Transverse colon (tissue), 3 donors: ENCODE measurements around the gene TNFRSF8.

Source experiments
- EP300 ChIP-seq: sonication (generic); formaldehyde crosslinking; IDR thresholded peaks from one replicate; pipeline ENCODE4 v1.6.1; 2017; ENCODE audit warnings: antibody characterized with exemption, low read depth
- POLR2A ChIP-seq: fragments of 450-650 bp; IDR thresholded peaks from one replicate; pipeline ENCODE4 v1.6.1; 2016; ENCODE audit warnings: antibody characterized with exemption, mild to moderate bottlenecking, moderate library complexity
- TF ChIP-seq, protein P1 (sequence below), 5 experiments: fragments of 200-600 bp in 3 of 5; fragments of 450-650 bp in 2 of 5; sonication (generic) in 3 of 5; IDR thresholded peaks; 1 replicate in 2 of 5; 2 replicates in 3 of 5; pipeline ENCODE4 v1.5.1; 2016 to 2017; ENCODE audit warnings: antibody characterized with exemption in 5 of 5, inconsistent platforms in 3 of 5, mild to moderate bottlenecking in 2 of 5, moderate library complexity in 1 of 5

DNA sequence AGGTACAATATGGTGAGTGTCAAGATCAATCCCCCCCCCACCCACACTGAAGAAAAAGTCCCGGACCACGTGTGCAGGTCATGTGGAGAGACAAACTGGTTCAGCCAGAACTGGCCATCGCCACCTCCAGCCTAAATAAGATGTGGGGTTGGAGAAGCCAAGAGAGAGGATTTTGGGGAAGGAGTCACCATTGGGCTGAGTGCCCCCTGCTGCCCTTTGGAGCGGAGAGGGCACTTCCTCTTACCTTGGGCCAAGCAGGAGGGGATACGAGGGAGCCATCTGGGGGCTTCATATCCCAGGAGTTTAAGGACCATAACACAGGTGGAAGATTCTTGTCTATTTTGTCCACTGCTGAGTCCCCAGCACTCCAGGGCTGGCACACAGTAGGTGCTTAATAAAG is 101.1 kb downstream of the TNFRSF8 start:
- TF ChIP-seq, protein P1, sequence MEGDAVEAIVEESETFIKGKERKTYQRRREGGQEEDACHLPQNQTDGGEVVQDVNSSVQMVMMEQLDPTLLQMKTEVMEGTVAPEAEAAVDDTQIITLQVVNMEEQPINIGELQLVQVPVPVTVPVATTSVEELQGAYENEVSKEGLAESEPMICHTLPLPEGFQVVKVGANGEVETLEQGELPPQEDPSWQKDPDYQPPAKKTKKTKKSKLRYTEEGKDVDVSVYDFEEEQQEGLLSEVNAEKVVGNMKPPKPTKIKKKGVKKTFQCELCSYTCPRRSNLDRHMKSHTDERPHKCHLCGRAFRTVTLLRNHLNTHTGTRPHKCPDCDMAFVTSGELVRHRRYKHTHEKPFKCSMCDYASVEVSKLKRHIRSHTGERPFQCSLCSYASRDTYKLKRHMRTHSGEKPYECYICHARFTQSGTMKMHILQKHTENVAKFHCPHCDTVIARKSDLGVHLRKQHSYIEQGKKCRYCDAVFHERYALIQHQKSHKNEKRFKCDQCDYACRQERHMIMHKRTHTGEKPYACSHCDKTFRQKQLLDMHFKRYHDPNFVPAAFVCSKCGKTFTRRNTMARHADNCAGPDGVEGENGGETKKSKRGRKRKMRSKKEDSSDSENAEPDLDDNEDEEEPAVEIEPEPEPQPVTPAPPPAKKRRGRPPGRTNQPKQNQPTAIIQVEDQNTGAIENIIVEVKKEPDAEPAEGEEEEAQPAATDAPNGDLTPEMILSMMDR (IDR thresholded peaks at IDR 0.05) = no peak
- no peak for TF ChIP-seq EP300
- TF ChIP-seq POLR2A = no peak
